Bronchial epithelial cell (primary cell): ENCODE results near the gene PTCH2. TPM values are rescaled to one million over a fixed set of nuclear protein-coding genes. Genes with fewer than 3 reads are reported as not detected.

Experiments used
- DNase-seq: peaks from one replicate; pipeline ENCODE4 v3.0.0-alpha.2; 2010; ENCODE audit warnings: low read depth
- FAIRE-seq: peaks from 2 replicates; lab custom pipeline; 2011; peaks lifted over from hg19 to GRCh38; lab: Jason Lieb, UNC
- H3K27me3 ChIP-seq: 2 replicates; pipeline ENCODE4 v1.5.1; 2011; ENCODE audit warnings: low read length; ENCODE audit not compliant: control insufficient read depth, insufficient read depth
- H3K36me3 ChIP-seq: 2 replicates; pipeline ENCODE4 v1.5.1; 2011; ENCODE audit warnings: low read length; ENCODE audit not compliant: control insufficient read depth, insufficient read depth
- H3K4me3 ChIP-seq: 2 replicates; pipeline ENCODE4 v1.5.1; 2011; ENCODE audit warnings: mild to moderate bottlenecking, low read depth, low read length, control low read depth
- CTCF ChIP-seq: IDR thresholded peaks from 2 replicates; pipeline ENCODE4 v1.5.1; 2011; ENCODE audit warnings: mild to moderate bottlenecking, moderate library complexity, low read length, control low read depth, inconsistent platforms; ENCODE audit not compliant: insufficient read depth, severe bottlenecking
- total RNA-seq: library from RNA; depleted of rRNA; stranded (reverse); fragments of >200 nt; gene quantifications from 2 replicates; pipeline ENCODE4 v1.2.1, GENCODE V29; 2014

The PTCH2 gene
- total RNA-seq, 1 donor from 2014 or later: not detected

GRCh38 chr1:44857446-44857845 lies 14.4 kb upstream of the PTCH2 start:
- TF ChIP-seq CTCF: no peak
- Histone ChIP-seq H3K4me3 (no peak overlapping the region), H3K27me3 (no peaks in the 10 kb centered on the region), H3K36me3 (peaks cover 2% of the 10 kb centered on the region)
- FAIRE-seq (no peak), DNase-seq (no peak)

GRCh38 chr1:44855742-44856141 lies 12.7 kb upstream of the PTCH2 start:
- FAIRE-seq (no peak), DNase-seq (peak; percentile 61)
- peak; percentile 12 for TF ChIP-seq CTCF
- H3K36me3 ChIP-seq: peaks cover 2% of the 10 kb centered on the region
- no peaks in the 10 kb centered on the region for H3K27me3 ChIP-seq
- H3K4me3 ChIP-seq: no peak overlapping the region

- TF ChIP-seq CTCF: no peak
- no peak for FAIRE-seq
- Histone ChIP-seq H3K36me3 (peaks cover 2% of the 10 kb centered on the region), H3K27me3 (no peaks in the 10 kb centered on the region), H3K4me3 (no peak overlapping the region)
- no peak for DNase-seq
Measured at GRCh38 chr1:44854970-44855369, 11.9 kb upstream of the PTCH2 start.

- Histone ChIP-seq H3K27me3 (no peaks in the 10 kb centered on the region), H3K36me3 (peaks cover 2% of the 10 kb centered on the region), H3K4me3 (no peak overlapping the region)
- DNase-seq: no peak
- no peak for TF ChIP-seq CTCF
- FAIRE-seq: no peak
Measured at GRCh38 chr1:44853201-44853600, 10.1 kb upstream of the PTCH2 start.

GRCh38 chr1:44851308-44851707 lies 8.3 kb upstream of the PTCH2 start:
- DNase-seq (no peak), FAIRE-seq (no peak)
- Histone ChIP-seq H3K4me3 (no peak overlapping the region), H3K27me3 (no peaks in the 10 kb centered on the region), H3K36me3 (no peaks in the 10 kb centered on the region)
- no peak for TF ChIP-seq CTCF

- TF ChIP-seq CTCF: no peak
- Histone ChIP-seq H3K36me3 (no peaks in the 10 kb centered on the region), H3K27me3 (no peaks in the 10 kb centered on the region), H3K4me3 (no peak overlapping the region)
- peak; percentile 69 for DNase-seq
- FAIRE-seq: no peak
Measured at GRCh38 chr1:44849575-44850132, 6.6 kb upstream of the PTCH2 start.
